ENCODE data around the gene SPINK5.

- TF ChIP-seq CTCF (IDR thresholded peaks at IDR 0.05; ENCODE audit: low read depth, low read length), result no peak
- TF ChIP-seq, protein P1, sequence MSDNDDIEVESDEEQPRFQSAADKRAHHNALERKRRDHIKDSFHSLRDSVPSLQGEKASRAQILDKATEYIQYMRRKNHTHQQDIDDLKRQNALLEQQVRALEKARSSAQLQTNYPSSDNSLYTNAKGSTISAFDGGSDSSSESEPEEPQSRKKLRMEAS (IDR thresholded peaks at IDR 0.05; ENCODE audit: low read depth, low read length), result no peak
- TF ChIP-seq POLR2A (IDR thresholded peaks at IDR 0.05; ENCODE audit: extremely low read depth, insufficient read length), result no peak
- no peak for TF ChIP-seq MYC (IDR thresholded peaks at IDR 0.05; ENCODE audit: low read depth, low read length)
Measured at GRCh38 chr5:148070621-148071020, 6.8 kb downstream of the SPINK5 start.
